IMR-90 (cell line): ENCODE results near the gene ELFN1. TPM values are rescaled to one million over a fixed set of nuclear protein-coding genes. Genes with fewer than 3 reads are reported as not detected.

Source experiments
- ATAC-seq: fragments of 200-7000 bp; cut with Tn5 transposase; 2 replicates; pipeline ENCODE4 v1.9.1; 2020; ENCODE audit warnings: low read depth, mild to moderate bottlenecking, moderate library complexity
- BruUV-seq: library from RNA; stranded (reverse); fragments of 400-500 nt; replicated peaks from 2 replicates; lab custom pipeline; 2021; lab: Mats Ljungman, UMichigan
- CTCF ChIA-PET: fragments of 300-600 bp; formaldehyde crosslinking; extraction: SDS; loops from one replicate; lab custom pipeline; 2021; ENCODE audit warnings: antibody characterized with exemption; lab: Yijun Ruan, JAX
- POLR2A ChIA-PET: fragments of 300-600 bp; sonication (Branson Sonifier 250); formaldehyde crosslinking; loops from one replicate; lab custom pipeline; 2022; ENCODE audit warnings: antibody characterized with exemption; ENCODE audit not compliant: unreplicated experiment; lab: Charles Lee
- DNase-seq: peaks from one replicate; pipeline ENCODE4 v3.0.0; 2013
- H2AFZ ChIP-seq: replicated peaks from 2 replicates; pipeline ENCODE3; 2013; ENCODE audit warnings: low read length, mild to moderate bottlenecking; ENCODE audit not compliant: poor library complexity
- H2AK5ac ChIP-seq: 2 replicates; pipeline ENCODE4 v1.6.1; 2013; ENCODE audit warnings: low read depth, low read length, inconsistent platforms
- H2AK9ac ChIP-seq: replicated peaks from 2 replicates; pipeline ENCODE3; 2013; ENCODE audit warnings: mild to moderate bottlenecking, low read depth, low read length, moderate library complexity; ENCODE audit not compliant: poor library complexity
- H2BK120ac ChIP-seq: 2 replicates; pipeline ENCODE4 v1.6.1; 2013; ENCODE audit warnings: low read depth, low read length, inconsistent platforms
- H2BK15ac ChIP-seq: 3 replicates; pipeline ENCODE4 v1.6.1; 2013; ENCODE audit warnings: low read depth, low read length, inconsistent platforms
- H2BK20ac ChIP-seq: 2 replicates; pipeline ENCODE4 v1.6.1; 2013; ENCODE audit warnings: low read depth, mild to moderate bottlenecking, inconsistent platforms, low read length, moderate library complexity
- H2BK5ac ChIP-seq: 2 replicates; pipeline ENCODE4 v1.6.1; 2013; ENCODE audit warnings: mild to moderate bottlenecking, low read depth, low read length, inconsistent platforms; ENCODE audit not compliant: poor library complexity, severe bottlenecking
- H3K14ac ChIP-seq: replicated peaks from 2 replicates; pipeline ENCODE4 v1.6.1; 2013; ENCODE audit warnings: low read depth, low read length, inconsistent platforms
- H3K18ac ChIP-seq: 2 replicates; pipeline ENCODE4 v1.6.1; 2013; ENCODE audit warnings: low read depth, low read length, control low read depth
- H3K23ac ChIP-seq: 2 replicates; pipeline ENCODE4 v1.6.1; 2013; ENCODE audit warnings: low read depth, low read length, inconsistent platforms
- H3K27ac ChIP-seq: 2 replicates; pipeline ENCODE4 v1.5.1; 2013; ENCODE audit warnings: mild to moderate bottlenecking, control low read depth, low read length; ENCODE audit not compliant: insufficient read depth
- H3K27me3 ChIP-seq: 2 replicates; pipeline ENCODE4 v1.6.1; 2013; ENCODE audit warnings: low read length; ENCODE audit not compliant: control insufficient read depth, insufficient read depth
- H3K36me3 ChIP-seq: 2 replicates; pipeline ENCODE4 v1.6.1; 2013; ENCODE audit warnings: low read length, mixed read lengths; ENCODE audit not compliant: control insufficient read depth, insufficient read depth
- H3K4ac ChIP-seq: 2 replicates; pipeline ENCODE4 v1.6.1; 2013; ENCODE audit warnings: low read depth, low read length, inconsistent platforms
- H3K4me1 ChIP-seq: 2 replicates; pipeline ENCODE4 v1.6.1; 2013; ENCODE audit warnings: low read length, mixed read lengths; ENCODE audit not compliant: control insufficient read depth, insufficient read depth
- H3K4me2 ChIP-seq: 2 replicates; pipeline ENCODE4 v1.6.1; 2013; ENCODE audit warnings: low read depth, mild to moderate bottlenecking, control low read depth, low read length, moderate library complexity
- H3K4me3 ChIP-seq: 2 replicates; pipeline ENCODE4 v1.5.1; 2013; ENCODE audit warnings: low read depth, mild to moderate bottlenecking, control low read depth, low read length, moderate library complexity; ENCODE audit not compliant: insufficient read depth
- H3K56ac ChIP-seq: 2 replicates; pipeline ENCODE4 v1.6.1; 2013; ENCODE audit warnings: low read length, inconsistent platforms; ENCODE audit not compliant: insufficient read depth; ENCODE audit errors: extremely low read depth
- H3K79me1 ChIP-seq, 2 experiments: 2 replicates each; pipeline ENCODE4 v1.6.1; 2013; ENCODE audit warnings: low read length in 2 of 2, inconsistent platforms in 1 of 2, low read depth in 1 of 2
- H3K9ac ChIP-seq: 2 replicates; pipeline ENCODE4 v1.6.1; 2013; ENCODE audit warnings: low read depth, low read length, control low read depth
- H3K9me1 ChIP-seq: 2 replicates; pipeline ENCODE4 v1.6.1; 2013; ENCODE audit warnings: low read length, inconsistent platforms; ENCODE audit not compliant: insufficient read depth
- H3K9me3 ChIP-seq: 2 replicates; pipeline ENCODE4 v1.6.1; 2013; ENCODE audit warnings: low read length; ENCODE audit not compliant: control insufficient read depth, insufficient read depth
- H4K20me1 ChIP-seq: 2 replicates; pipeline ENCODE4 v1.6.1; 2013; ENCODE audit warnings: low read length, inconsistent platforms; ENCODE audit not compliant: insufficient read depth
- H4K5ac ChIP-seq: 2 replicates; pipeline ENCODE4 v1.6.1; 2013; ENCODE audit warnings: mild to moderate bottlenecking, low read depth, low read length, control low read depth
- H4K8ac ChIP-seq, 2 experiments: 2 replicates each; pipeline ENCODE4 v1.6.1; 2013; ENCODE audit warnings: low read depth in 2 of 2, low read length in 2 of 2, control low read depth in 1 of 2, inconsistent platforms in 1 of 2
- H4K91ac ChIP-seq: 2 replicates; pipeline ENCODE4 v1.6.1; 2013; ENCODE audit warnings: low read depth, low read length, inconsistent platforms; ENCODE audit not compliant: insufficient read depth
- CTCF ChIP-seq: conservative IDR thresholded peaks from 2 replicates; pipeline ENCODE4 v1.5.1; 2012; ENCODE audit warnings: mild to moderate bottlenecking, low read depth, low read length, improper control_type of control experiment
- ELK1 ChIP-seq: fragments of 150-350 bp; IDR thresholded peaks from 2 replicates; pipeline ENCODE4 v1.6.1; 2016; ENCODE audit warnings: low read depth, mild to moderate bottlenecking, low read length, moderate library complexity, borderline replicate concordance
- FOS ChIP-seq: fragments of 150-350 bp; IDR thresholded peaks from 2 replicates; pipeline ENCODE4 v1.6.1; 2016; ENCODE audit warnings: low read depth, low read length
- MAFK ChIP-seq: IDR thresholded peaks from 2 replicates; pipeline ENCODE4 v1.6.1; 2012; ENCODE audit warnings: low read depth, low read length, improper control_type of control experiment
- MAZ ChIP-seq: IDR thresholded peaks from 2 replicates; pipeline ENCODE4 v1.6.1; 2012; ENCODE audit warnings: low read depth, mild to moderate bottlenecking, low read length, improper control_type of control experiment, moderate library complexity, borderline replicate concordance
- RAD21 ChIP-seq: IDR thresholded peaks from 2 replicates; pipeline ENCODE4 v1.6.1; 2012; ENCODE audit warnings: low read length, improper control_type of control experiment
- RCOR1 ChIP-seq: IDR thresholded peaks from 2 replicates; pipeline ENCODE4 v1.6.1; 2012; ENCODE audit warnings: mild to moderate bottlenecking, low read length, improper control_type of control experiment; ENCODE audit not compliant: insufficient replicate concordance
- RFX5 ChIP-seq: IDR thresholded peaks from 2 replicates; pipeline ENCODE4 v1.8.0; 2012; ENCODE audit warnings: low read depth, mild to moderate bottlenecking, low read length, moderate library complexity
- SMC3 ChIP-seq: fragments of 150-350 bp; IDR thresholded peaks from 2 replicates; pipeline ENCODE4 v1.6.1; 2016; ENCODE audit warnings: low read depth, mild to moderate bottlenecking, antibody characterized with exemption, low read length, moderate library complexity
- USF2 ChIP-seq: fragments of 150-350 bp; IDR thresholded peaks from 2 replicates; pipeline ENCODE4 v1.6.1; 2017; ENCODE audit warnings: mild to moderate bottlenecking, antibody characterized with exemption, low read length, low read depth
- WGBS, 2 experiments: methylation state at CpG; one replicate each; pipeline versions ENCODE4 v1.1.5 to v1.1.7; 2013; ENCODE audit warnings: missing lambda C conversion rate in 2 of 2; ENCODE audit not compliant: insufficient read length in 1 of 2; ENCODE audit errors: extremely low coverage in 2 of 2; 5-methylcytosine and 5-hydroxymethylcytosine counted together
- dilution Hi-C: fragments of 300-500 bp; cut with HindIII; formaldehyde crosslinking; loops from one replicate; pipeline ENCODE4 v1.14.3; 2018; ENCODE audit warnings: low sequenced_read_pairs; ENCODE audit not compliant: unreplicated experiment
- in situ Hi-C: fragments of 300-500 bp; cut with MboI; formaldehyde crosslinking; loops from 3 replicates; pipeline ENCODE4 v1.14.3; 2019; ENCODE audit warnings: low sequenced_read_pairs, inconsistent platforms, mixed read lengths
- intact Hi-C: fragments of 100-400 bp; cut with micrococcal nuclease; formaldehyde crosslinking; loops from 2 replicates; pipeline ENCODE4 v1.10.0; 2022
- polyA plus RNA-seq, 3 experiments: library from polyadenylated mRNA; depleted of rRNA; stranded (reverse); fragments of >200 nt; gene quantifications; 2 replicates each; pipeline ENCODE4 v1.2.3, GENCODE V29; 2012; ENCODE audit warnings: low replicate concordance in 1 of 3
- total RNA-seq: library from RNA; depleted of rRNA; stranded (reverse); fragments of >200 nt; gene quantifications from 2 replicates; pipeline ENCODE4 v1.2.3, GENCODE V29; 2012

Gene ELFN1
- total and polyA plus RNA-seq, 2 of the 4 experiments (the other 2 are of a cell fraction): 1.6 to 5.2 TPM

GRCh38 chr7:1762238-1762945 is 92.3 kb downstream of the ELFN1 start:
- no peak for ATAC-seq
- no peak overlapping the region for H2AK5ac ChIP-seq
- intact Hi-C loops: no loop called here

More at GRCh38 chr7:1762238-1762945, 92.3 kb downstream of the ELFN1 start:
- 92% methylated on average over 8 of the region's 30 CpGs; no CpG with 5 or more reads in 1 of the 2 experiments for WGBS, 2 experiments
- Histone ChIP-seq H2BK15ac (no peak overlapping the region), H3K14ac (no peak overlapping the region), H3K4me3 (no peak overlapping the region), H4K5ac (no peak overlapping the region), H2AFZ (no peak overlapping the region), H4K91ac (no peak overlapping the region), H2BK120ac (no peak overlapping the region), H2AK9ac (no peak overlapping the region), H2BK20ac (no peak overlapping the region), H3K4ac (no peak overlapping the region), H2BK5ac (no peak overlapping the region), H3K23ac (no peak overlapping the region), H3K9me1 (no peaks in the 10 kb centered on the region), H3K9ac (no peak overlapping the region), H3K79me1 (no peaks in the 10 kb centered on the region), H3K9me3 (peaks cover 20% of the 10 kb centered on the region), H3K36me3 (no peaks in the 10 kb centered on the region), H3K18ac (no peak overlapping the region), H4K20me1 (no peaks in the 10 kb centered on the region), H3K4me1 (no peaks in the 10 kb centered on the region), H3K27me3 (no peaks in the 10 kb centered on the region; the same call in 1 of the 2 replicates), H4K8ac (no peak overlapping the region), H3K4me2 (no peak overlapping the region), H3K56ac (no peak overlapping the region), H3K27ac (no peak overlapping the region)
- DNase-seq: no peak
- ChIA-PET POLR2A (no interaction called here), CTCF (no interaction called here)
- no TSS peak for BruUV-seq
- TF ChIP-seq MAZ: no peak
- no peak for TF ChIP-seq FOS
- no peak for TF ChIP-seq MAFK
- no peak for TF ChIP-seq SMC3
- no peak for TF ChIP-seq CTCF
- no peak for TF ChIP-seq ELK1
- no peak for TF ChIP-seq RCOR1
- TF ChIP-seq RAD21: no peak
- TF ChIP-seq USF2: no peak
- no peak for TF ChIP-seq RFX5
- dilution Hi-C loops (no loop called here), in situ Hi-C loops (no loop called here)
